Inflammatory macrophage treated with lipopolysaccharide for 4 hours (primary cell): ENCODE data around the gene DEAF1.
A peak's percentile ranks its signal among the peaks of the same experiment; 100 is the strongest.

Experiments
- DNase-seq: peaks from one replicate; pipeline ENCODE4 v3.0.0-alpha.2; 2020

The DEAF1 gene

DNA sequence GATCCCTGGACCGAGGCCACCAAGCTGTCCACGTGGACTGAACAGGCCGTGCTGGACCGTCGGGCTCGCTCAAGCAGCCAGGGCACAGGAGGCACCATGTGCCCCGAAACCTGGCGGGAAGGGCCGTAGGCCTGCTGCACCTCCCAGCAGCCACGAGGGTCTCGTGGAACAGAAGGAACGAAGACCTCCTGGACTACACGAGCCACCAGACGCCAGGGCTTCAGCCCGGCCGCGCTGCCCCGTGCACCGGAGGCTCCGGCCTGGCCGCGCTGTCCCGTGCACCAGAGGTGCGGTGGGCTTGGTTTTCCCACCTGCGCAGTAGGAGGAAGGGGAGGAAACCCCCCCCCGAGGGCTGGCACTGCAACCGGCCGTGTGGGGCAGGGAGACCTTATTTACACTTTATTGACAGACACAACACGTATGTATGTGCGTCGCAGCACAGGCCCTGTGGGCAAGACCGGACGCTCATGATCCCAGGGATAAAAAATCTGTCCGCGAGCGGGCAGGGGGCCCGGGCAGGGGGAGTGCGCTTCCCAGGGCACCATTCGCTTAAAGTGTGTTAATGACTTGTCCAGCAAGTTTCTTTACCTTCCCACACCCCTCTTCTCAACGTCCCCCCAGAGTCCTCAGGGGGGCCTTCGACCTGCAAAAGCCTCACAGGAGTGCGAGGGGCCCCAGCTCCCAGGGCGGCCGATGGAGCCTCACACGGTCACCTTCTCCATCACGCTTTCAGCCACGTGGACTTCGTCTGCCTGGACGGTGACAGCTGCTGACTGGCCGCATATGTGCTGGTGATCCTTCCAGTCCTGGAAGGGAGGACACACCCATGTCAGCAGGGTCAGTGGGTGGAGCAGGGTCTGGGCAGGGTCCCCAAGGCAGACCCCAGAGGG, 50.9 kb downstream of the DEAF1 start:
- no peak for DNase-seq

DNA sequence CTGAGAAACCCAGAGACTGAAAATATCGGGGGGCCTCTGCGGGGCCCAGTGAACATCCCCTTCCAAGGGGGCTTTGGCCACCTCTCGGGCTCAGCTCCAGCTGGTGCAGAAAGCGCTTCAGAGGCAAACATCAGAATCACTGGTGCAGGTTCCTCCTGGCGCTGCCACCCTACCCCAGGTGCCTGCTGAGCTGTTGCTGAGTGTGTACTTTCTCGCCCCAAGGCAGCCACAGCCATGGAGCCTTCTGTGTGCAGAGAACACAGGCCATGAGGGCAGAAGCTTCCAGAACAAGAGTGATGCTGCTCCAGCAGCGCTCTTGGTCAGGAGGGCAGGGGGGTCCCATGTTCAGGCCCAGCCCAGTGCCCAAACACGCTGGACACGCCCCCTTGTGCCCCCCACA, 51.7 kb downstream of the DEAF1 start:
- DNase-seq: no peak

DNA sequence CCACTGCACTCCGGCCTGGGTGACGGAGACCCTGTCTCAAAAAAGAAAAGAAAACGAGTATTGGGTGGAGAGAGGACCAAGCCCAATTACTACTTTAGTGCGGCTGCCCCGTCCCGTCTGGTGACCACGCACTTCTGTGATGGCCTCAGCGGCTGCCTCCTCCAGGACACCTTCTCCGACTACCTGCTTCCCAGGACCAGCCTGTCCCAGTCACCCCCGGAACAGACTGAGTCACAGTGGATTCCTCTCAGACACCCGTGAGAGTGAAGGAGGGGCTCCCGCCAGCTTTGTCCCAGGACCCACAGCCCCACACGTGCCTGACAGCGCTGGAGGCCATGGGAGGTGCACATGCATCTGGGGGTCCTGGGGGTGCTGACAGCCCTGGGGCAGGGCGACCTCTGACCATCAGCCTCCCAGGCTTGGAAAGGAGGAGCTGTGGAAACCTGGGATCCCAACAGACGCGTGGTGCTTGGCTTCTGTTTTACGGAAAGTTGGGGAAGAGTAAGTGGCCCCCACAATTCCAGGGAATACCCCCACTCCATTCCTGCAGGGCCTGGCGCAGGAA, 53.1 kb downstream of the DEAF1 start:
- no peak for DNase-seq

DNA sequence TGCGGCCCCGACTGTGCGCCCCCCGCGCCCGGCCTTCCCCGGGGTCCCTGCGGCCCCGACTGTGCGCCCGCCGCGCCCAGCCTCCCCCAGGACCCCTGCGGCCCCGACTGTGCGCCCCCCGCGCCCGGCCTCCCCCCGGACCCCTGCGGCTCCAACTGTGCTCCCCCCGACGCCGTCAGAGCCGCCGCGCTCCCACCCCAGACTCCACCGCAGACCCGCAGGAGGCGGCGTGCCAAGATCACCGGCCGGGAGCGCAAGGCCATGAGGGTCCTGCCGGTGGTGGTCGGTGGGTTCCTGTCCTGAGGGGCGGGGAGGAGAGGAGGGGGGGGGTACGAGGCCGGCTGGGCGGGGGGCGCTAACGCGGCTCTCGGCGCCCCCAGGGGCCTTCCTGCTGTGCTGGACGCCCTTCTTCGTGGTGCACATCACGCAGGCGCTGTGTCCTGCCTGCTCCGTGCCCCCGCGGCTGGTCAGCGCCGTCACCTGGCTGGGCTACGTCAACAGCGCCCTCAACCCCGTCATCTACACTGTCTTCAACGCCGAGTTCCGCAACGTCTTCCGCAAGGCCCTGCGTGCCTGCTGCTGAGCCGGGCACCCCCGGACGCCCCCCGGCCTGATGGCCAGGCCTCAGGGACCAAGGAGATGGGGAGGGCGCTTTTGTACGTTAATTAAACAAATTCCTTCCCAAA, 54.9 kb downstream of the DEAF1 start:
- peak; percentile 32 for DNase-seq

DNA sequence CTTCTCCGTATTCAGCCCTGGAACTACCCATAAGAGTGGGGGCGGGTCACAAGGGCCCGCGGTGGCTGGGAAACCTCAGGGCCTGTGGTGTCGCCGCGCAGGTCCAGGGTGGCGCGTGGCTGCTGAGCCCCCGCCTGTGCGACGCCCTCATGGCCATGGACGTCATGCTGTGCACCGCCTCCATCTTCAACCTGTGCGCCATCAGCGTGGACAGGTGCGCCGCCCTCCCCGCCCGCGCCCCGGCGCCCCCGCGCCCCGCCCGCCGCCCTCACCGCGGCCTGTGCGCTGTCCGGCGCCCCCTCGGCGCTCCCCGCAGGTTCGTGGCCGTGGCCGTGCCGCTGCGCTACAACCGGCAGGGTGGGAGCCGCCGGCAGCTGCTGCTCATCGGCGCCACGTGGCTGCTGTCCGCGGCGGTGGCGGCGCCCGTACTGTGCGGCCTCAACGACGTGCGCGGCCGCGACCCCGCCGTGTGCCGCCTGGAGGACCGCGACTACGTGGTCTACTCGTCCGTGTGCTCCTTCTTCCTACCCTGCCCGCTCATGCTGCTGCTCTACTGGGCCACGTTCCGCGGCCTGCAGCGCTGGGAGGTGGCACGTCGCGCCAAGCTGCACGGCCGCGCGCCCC, 55.6 kb downstream of the DEAF1 start:
- no peak for DNase-seq

DNA sequence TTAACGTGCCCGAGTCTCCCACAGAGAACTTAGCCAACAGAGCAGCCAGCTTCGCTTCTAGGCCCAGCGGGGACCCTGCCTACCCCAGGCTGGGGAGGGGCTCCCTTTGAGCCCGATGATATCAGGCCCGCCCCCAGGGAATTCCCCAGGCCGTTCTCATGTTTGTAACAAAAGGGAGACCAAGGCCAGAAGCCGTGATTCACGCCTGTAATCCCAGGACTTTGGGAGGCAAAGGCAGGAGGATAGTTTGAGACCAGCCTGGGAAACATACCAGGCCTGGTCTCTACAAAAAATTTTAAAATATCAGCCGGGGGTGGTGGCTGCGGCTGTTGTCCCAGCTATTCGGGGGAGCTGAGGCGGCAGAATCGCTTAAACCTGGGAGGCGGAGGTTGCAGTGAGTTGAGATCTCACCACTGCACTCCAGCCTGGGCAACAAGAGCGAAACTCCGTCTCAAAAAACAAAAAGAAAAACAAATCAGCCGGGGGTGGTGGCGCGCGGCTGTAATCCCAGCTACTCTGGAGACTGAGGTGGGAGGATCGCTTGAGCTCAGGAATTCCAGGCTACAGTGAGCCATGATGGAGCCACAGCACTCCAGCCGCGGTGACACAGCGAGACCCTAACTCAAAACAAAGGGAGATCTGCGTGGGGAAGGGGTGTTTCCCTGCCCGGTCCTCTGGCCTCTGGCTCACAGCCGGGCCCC, 56.2 kb downstream of the DEAF1 start:
- DNase-seq: no peak

DNA sequence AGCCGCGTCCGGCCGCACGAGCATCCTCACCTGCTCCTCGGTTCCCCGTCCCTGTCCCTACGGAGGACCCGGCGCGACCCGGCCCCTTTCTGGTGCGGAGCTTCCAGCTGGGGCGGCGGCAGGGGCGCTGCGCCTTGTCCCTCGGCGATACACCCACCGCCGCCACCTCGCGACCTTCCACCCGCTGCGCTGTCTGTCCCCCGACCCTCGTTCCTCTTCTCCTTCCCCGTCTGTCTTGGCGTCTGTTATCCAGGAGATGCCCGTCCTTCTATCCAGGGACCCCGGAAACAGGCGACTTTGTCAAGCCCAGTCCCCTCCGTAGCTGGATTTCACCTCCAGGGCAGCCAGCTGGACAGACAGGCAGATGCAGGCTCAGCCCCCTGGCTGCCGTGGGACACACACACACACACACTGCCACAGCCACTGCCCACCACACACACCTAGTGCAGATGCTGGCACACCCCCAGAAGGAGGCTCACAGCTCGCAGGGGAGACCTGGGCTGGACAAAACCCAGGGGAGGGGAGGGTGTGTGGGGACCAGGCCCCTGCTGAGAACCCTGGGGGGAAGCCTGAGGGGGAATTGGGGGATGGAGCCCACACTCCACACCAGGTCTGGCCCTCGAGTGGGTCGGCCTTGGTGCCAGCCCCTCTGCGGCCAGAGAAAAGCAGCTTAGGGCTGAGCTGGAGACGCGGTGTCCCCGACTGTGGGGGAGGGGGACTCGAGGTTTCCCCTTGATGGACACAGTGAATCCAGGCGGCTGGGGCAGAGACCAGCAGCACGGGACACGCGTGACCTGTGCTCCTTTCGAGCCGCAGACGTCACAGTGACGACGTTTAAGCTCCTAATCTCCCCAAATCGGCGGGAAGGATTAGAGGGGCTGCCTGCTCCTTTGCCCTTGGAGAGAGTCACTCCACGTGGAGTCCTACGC, 57.2 kb downstream of the DEAF1 start:
- no peak for DNase-seq

DNA sequence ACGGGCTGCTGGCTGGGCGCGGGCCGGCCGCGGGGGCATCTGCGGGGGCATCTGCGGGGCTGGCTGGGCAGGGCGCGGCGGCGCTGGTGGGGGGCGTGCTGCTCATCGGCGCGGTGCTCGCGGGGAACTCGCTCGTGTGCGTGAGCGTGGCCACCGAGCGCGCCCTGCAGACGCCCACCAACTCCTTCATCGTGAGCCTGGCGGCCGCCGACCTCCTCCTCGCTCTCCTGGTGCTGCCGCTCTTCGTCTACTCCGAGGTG, 57.8 kb downstream of the DEAF1 start:
- no peak for DNase-seq

DNA sequence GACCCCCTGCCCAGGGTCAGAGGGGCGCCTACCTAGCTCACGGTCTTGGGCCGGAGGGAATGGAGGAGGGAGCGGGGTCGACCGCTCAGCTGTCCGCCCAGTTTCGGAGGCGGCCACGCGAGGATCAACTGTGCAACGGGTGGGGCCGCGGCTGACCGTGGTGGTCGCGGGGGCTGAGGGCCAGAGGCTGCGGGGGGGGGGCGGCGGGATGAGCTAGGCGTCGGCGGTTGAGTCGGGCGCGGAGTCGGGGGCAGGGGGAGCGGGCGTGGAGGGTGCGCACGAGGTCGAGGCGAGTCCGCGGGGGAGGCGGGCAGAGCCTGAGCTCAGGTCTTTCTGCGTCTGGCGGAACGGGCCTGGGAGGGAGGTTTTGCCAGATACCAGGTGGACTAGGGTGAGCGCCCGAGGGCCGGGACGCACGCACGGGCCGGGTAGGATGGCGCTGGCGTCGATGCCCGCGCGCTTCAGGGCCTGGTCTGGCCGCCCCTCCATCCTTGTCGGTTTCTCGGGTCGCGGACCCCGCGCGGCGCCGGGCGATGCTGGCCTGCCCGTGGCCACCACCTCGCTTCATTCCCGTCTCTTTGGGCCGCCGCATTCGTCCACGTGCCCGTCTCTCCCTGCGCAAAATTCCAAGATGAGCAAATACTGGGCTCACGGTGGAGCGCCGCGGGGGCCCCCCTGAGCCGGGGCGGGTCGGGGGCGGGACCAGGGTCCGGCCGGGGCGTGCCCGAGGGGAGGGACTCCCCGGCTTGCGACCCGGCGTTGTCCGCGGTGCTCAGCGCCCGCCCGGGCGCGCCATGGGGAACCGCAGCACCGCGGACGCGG, 58.3 kb downstream of the DEAF1 start, which contains the start of gene DRD4:
TSS of gene DRD4 (plus strand) at position 759 of the 822 bp plus-strand sequence. CDS start at position 795, 36 bp downstream.
- peak; percentile 32 for DNase-seq

DNA sequence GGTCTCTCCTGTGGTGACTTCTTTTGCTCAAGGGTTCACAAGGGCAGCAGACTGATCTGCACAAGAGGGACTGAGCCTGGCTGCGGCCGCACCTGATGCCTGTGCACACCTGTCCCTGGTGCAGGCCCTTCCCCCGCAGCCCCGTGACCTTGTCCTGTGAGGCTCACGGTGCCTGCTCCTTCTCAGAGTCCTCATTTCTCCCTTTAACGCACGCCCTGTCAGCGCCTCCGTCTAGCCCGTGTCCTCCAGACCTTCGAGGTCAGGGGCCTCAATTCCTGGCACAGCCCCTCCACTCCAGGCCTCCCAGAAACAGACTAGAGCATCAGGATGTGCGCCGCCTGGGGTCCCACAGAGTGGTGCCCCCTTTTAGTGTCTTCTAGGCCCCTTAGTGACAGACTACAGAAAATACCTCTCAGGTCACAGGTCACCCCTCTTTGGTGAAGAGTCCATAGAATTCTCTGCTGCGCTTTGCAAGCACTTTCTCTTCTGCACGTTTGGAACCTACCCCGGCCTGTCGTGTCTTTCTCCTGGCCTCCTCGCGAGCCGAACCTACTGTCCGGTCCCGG, 59.0 kb downstream of the DEAF1 start:
- no peak for DNase-seq

DNA sequence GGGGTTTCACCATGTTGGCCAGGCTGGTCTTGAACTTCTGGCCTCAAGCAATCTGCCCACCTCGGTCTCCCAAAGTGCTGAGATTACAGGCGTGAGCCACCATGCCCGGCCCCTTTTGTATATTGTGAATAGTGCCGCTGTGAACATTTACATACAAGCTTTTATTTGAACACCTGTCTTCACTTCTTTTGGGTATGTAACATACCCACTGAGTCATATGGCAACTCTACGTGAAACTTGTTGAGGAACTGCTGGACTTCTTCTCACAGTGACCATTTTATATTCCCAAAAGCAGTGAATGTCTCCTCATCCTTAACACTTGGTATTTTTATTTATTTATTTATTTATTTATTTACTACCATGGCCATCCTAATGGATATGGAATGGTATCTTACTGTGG, 64.2 kb downstream of the DEAF1 start:
- no peak for DNase-seq

DNA sequence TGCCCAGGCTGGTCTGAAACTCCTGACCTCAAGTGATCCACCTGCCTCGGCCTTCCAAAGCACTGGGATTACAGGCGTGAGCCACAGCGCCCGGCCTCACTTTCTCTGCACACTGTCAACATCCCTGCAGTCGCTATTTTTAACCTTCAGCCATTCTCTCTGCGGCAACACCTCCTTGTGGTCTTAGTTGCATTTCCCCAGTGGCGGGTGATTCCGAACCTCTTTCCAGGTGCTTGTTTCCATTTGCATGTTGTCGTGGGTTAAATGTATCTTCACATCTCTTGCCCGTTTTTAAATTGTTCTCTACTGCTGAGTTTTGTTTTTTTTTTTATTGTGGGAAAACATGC, 65.8 kb downstream of the DEAF1 start:
- DNase-seq: no peak

DNA sequence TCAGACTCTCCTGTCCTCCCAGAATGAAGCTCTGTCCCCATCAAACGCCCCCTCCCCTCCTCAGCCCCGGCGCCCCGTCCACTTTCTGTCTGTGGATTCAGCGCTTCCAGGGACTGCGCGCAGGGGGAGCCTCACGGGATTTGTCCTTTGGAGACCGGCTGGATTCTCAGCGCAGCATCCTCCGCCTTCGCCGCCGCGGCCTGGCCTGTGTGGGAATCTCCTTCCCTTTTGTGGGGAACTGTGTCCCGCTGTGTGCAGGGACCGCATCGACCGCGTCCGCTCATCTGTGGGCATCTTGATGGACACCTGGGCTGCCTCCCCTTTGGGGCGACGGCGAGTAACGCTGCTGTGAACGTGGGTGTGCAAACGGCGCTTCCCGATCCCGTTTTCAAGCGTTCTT, 67.0 kb downstream of the DEAF1 start:
- DNase-seq: no peak

DNA sequence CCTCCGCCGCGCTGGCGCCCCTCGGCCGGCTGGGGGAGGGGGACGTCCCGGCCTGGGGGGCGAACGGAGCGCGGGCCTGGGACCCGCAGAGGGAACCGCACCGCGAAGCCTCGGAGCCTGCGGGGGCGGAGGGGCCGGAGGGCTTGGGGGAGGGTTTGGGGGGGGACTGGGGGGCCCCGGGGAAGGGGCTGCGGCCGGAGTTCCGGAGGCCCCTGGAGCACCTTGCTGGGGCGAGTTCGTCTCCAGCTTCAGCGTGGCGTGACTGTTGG, 67.8 kb downstream of the DEAF1 start:
- no peak for DNase-seq

DNA sequence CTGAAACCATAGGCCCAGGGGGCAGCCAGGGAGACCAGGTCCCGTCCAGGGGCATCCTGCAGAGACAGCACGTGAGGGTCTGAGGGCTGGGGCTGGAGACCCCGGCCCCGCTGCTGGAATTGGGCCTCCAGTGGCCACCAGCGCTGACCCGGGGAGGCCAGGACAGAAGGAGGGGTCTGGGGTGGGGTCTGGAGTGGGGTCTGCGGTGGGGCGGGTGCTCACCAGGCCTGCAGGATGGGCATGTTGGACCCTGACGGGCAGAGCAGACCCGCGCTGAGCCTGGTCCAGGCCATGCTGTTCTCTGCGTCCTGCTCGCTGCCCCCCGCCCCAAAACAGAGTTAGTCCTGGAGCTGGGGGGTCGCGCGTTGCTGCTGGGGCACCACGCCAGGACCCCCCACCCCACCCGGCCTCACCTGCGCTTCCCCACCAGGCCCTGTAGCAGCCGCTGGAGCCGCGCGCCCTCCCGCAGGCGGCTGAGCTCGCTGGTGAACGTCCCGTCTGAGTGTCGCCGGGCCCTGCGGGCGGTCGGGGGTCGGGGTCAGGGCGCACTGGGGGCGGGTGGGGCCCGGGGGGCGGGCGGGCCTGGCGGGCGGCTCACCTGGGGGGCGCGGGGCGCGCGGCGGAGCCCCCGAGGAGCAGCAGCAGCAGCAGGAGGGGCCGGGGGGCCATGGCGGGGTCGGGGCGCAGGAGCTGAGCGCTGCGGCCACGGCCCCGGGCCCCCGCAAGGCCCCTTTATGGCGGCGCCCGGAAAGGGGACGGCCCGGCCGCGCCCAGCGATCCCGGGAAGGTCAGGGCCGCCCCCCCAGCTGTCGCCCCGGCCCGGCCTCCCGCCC, 68.3 kb downstream of the DEAF1 start, which contains the start of gene SCT:
TSS of gene SCT (minus strand) at position 707 of the 833 bp plus-strand sequence. CDS start at position 669, 38 bp downstream.
- DNase-seq: no peak

DNA sequence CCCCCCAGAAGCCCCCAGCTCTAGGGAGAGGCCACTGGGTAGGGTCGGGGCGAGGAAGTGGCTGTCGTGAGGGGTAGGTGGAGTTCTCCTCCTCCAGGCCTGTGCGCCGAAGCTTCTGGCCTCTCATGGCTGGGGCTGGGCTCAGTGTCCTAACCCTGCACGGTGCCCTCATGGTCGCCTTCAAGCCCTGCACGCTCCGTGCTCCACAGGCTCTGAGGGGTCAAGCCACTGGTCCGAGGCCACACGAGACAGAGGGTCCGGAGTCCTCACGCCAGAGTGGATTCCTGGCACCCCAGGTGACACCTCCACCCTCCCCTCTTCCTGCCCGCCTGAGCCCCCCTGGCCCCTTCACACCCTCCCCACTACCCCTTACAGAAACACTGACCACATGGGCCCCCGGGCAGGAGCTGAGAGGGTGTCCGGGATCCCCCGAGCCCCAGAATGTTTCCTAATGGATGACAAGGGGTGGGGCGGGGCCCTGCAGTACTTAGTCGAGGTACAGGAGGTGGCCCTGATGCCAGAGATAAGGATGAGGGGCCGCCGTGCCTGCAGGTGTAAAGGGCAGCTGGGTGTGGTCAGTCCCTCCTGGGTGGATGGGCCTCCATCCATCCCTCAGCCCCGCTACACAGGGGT, 69.3 kb downstream of the DEAF1 start:
- no peak for DNase-seq

DNA sequence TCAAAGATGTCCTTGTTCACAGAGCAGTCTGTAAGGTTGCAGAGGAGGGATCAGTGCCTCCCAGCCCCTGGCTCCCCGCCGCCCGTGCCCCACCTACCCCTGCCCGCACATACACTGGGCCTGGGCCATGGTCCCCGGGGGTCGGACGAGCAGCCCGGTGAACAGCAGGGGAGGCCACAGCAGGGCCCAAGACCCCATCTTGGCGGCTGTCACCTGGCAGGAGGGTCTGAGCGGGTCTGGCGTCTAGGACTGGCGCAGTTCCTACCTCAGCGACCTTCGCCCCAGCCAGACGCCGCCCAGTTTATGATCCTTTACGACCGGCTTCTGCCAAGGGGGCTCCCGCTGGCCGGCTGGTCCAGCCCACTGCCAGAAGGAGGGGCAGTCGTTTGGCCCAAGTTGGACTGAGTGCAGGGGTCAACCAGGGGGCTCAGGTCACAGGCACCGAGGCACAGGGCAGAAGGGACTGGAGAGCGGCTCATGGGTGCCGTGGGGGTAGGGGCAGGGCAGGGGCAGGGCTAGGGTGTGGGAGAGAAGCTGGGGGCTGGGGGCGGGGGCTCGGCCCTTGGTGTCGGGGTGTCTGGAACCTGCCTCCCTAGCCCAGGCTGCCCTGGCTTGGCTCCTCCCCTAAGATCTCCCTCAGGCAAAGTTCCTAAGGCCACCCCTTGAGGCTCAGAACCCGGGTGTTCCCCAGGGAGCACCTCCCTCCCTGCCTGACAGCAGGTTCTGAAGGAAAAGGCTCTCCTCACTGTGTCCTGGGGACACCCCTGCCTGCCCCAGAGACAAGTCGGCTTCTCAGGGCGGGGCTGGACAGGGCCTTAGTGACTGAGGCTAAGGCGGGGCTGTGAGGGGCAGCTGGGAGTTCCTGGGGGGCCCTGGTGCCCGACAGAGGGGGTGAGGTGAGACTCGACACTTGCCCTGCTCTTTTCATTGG, 70.1 kb downstream of the DEAF1 start, which contains the start of gene CDHR5:
TSS of gene CDHR5 (minus strand) at position 251 of the 931 bp plus-strand sequence. CDS start at position 198, 53 bp downstream.
- no peak for DNase-seq
